KBM-7 (cell line): Measurements from ENCODE around the gene TOR4A.
"Not testable (repeated sequence)": the region's sequence is repeated elsewhere in the genome, so short reads cannot be mapped to it uniquely, and the experiment has no call there.

Experiments
- DNase-seq: peaks from one replicate; pipeline ENCODE4 v3.0.0-alpha.2; 2015
- in situ Hi-C: fragments of 300-500 bp; cut with MboI; formaldehyde crosslinking; loops from 2 replicates; pipeline ENCODE4 v1.14.3; 2020; ENCODE audit warnings: low sequenced_read_pairs, low pct_unique_long_range_greater_than_20kb, mixed read lengths

The TOR4A gene

GRCh38 chr9:137323531-137324331 lies 46.2 kb downstream of the TOR4A start:
- in situ Hi-C loops = no loop called here
- no peak for DNase-seq

- in situ Hi-C loops = no loop called here
- DNase-seq = no peak
Observed at GRCh38 chr9:137325124-137325523, 47.6 kb downstream of the TOR4A start.

DNA sequence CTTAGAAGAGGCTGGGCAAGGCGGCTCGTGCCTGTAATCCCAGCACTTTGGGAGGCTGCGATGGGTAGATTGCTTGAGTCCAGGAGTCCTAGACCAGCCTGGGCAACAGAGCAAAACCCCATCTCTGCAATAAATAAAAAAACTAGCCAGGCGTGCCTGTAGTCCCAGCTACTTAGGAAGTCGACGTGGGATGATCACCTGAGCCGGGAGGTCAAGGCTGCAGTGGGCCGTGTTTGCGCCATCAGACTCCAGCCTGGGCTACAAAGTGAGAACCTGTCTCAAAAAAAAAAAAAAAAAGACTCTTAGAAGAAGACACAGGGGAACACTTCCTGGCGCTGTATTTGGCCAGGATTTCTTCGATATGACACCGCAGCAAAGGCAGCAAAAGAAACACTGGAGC lies 48.3 kb downstream of the TOR4A start:
- DNase-seq = no peak
- in situ Hi-C loops = no loop called here

DNA sequence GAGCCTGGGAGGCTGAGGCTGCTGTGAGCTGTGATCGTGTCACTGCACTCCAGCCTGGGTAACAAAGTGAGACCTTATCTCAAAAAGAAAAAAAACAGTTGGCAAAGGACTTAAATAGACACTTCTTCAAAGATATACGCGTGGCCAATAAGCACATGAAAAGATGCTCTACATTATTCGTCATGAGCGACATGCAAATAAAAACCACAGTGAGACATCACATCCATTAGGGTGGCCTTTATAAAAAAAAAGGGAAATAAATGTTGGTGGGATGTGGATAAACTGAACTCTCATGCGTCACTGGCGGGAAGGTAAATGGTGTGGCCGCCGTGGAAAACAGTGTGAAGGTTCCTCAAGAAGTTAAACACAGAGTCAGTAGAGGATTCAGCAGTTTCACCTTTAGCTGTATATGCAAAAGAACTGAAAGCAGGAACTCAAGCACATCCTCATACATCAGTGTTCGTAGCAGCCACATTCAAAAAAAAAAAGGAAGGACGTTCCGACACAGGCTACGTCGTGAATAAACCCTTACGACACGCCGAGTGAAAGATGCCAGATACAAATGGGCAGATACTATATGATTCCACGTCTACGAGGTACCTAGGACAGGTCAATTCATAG lies 49.0 kb downstream of the TOR4A start:
- peak; percentile 61 for DNase-seq
- in situ Hi-C loops = no loop called here

- DNase-seq, in situ Hi-C loops: not testable (repeated sequence)
Observed at GRCh38 chr9:137327641-137328550, 50.4 kb downstream of the TOR4A start.

GRCh38 chr9:137329590-137329989 lies 52.1 kb downstream of the TOR4A start:
- DNase-seq, in situ Hi-C loops: not testable (repeated sequence)

- in situ Hi-C loops = no loop called here
- no peak for DNase-seq
Observed at GRCh38 chr9:137330689-137331088, 53.2 kb downstream of the TOR4A start.

- no peak for DNase-seq
- in situ Hi-C loops = no loop called here
Observed at GRCh38 chr9:137331929-137332328, 54.4 kb downstream of the TOR4A start.
